DMS114 treated with DMSO at 0.1 percent for 48 hours (cell line): ENCODE data around the gene HARBI1.
A peak's percentile ranks its signal among the peaks of the same experiment; 100 is the strongest.
"Not testable (repeated sequence)": the region's sequence is repeated elsewhere in the genome, so short reads cannot be mapped to it uniquely, and the experiment has no call there.

Experiments used
- DNase-seq: peaks from one replicate; lab custom pipeline; 2025; ENCODE audit not compliant: unreplicated experiment; lab: John Stamatoyannopoulos, UW

Gene HARBI1

DNA sequence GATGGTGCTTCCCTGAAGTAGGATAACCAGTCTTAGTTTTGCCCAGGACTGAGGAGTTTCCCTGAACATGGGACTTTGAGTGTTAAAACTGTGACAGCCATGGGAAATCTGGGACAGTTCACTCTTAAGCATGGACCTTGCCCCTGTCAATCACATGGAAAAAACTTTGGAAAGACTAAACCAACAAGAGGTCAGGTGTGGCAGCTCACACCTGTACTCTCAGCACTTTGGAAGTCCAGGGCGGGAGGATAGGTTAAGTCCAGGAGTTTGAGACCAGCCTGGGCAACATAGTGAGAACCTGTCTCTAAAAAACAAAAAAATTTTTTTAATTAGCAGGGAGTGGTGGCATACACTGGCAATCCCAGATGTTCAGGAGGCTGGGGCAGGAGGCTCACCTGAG lies 19.9 kb downstream of the HARBI1 start:
- DNase-seq, result no peak

DNA sequence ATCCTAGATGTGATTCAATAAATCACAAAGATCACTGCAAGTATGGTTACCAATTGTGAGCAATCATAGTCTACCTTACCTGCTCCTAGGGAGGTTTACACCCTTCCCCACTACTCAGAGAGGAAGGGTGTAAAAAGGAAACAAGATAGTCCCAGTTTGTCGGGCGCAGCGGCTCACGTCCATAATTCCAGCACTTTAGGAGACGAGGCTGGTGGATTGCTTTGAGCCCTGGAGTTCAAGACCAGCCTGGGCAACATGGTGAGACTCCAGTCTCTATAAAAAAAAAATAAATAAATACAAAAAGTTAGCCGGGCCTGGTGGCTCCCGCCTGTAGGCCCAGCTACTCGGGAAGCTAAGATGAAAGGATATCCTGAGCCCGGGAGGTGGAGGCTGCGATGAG lies 22.2 kb downstream of the HARBI1 start:
- no peak for DNase-seq

DNA sequence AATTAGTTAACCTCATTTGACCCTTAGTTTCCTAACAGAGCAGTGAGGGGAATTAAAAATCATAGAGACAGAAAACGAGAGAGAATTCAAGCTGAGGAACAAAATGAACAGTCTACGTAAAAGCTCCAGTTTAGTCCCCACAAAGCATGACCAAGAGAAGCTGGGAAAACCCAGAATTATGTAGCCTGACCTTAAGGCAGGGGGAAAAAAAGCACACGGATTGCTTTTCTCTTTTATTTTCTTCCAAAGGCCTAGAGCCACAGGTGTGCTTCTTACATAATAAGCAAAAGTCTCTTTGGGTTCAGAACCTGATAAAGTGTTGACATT lies 22.7 kb downstream of the HARBI1 start:
- no peak for DNase-seq

DNA sequence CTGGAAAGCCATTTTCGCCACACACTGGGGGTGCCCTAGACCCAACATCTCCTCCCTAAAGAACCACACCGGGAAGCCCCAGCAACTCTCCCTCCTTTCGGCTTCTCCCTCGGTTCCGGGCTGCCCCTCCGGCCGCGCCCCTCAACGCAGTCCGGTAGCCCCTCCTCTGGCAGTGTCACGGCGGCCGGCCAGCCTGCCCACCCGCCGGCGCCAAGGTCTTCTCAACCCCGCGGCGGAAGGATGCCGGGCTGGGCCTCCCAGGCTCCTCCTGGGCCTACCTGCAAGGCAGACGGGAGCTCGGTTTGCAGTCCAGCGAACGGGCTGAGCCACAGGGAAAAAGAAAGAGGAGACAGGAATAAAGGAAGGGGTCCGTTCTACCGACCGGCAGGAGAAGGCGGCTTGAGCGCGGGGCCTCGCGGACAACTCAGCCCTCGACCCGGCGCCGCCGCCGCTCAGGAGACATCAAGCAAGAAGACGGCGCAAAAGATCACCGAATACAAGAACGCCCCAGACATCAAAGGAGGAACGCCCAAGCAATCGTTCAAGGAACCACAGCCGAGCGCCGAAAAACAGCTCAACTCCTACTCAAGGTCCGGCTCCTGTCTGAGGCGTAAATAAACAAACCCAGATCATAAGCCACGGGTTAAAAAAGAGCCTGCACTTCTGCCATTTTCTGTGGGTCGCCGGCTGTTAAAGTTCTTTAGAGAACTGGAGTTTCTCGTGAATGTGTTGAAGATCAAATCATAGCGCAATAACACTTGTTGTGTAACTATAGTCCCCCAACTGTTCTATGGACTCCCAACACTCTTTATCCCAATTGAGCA lies 23.3 kb downstream of the HARBI1 start, which contains the start of gene AMBRA1:
Gene AMBRA1, minus strand, starts transcription at position 474 of the 824 bp plus-strand sequence. CDS start 45,643 bp downstream, outside the sequence.
- peak; percentile 91 for DNase-seq

DNA sequence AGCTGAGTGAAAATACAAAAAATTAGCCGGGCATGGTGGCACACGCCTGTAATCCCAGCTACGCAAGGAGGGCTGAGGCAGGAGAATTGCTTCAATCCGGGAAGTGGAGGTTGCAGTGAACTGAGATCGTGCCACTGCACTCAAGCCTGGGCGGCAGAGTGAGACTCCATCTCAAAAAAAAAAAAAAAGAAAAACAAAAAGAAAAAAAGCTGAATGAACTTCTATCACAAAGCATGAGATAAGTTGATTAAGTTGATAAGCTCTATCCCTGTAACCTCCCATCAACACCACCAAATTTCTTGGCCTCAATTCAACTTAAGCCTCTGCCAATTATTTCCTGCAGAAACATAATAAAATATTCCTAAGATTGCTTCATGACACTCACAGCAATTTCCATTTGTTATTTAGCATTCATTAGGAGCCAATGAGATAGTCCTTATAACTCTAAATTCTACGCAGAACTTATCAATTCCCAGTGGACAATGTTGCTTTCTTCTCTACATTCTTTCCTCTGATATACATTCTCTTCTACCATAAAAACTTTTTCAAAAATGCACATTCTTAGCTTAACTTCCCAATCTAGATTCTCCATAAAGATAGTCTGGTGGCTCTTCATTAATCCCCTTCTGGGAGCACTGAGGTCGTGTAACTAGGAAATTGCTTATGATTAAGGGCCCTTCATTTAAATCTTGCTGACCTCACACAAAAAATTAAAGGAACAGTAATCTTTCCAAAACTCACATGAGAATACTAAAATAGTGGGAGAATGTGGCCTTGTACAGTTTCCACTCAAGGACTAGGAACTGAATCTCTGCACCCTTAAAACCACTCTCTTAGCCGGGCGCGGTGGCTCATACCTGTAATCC lies 26.1 kb downstream of the HARBI1 start:
- no peak for DNase-seq

DNA sequence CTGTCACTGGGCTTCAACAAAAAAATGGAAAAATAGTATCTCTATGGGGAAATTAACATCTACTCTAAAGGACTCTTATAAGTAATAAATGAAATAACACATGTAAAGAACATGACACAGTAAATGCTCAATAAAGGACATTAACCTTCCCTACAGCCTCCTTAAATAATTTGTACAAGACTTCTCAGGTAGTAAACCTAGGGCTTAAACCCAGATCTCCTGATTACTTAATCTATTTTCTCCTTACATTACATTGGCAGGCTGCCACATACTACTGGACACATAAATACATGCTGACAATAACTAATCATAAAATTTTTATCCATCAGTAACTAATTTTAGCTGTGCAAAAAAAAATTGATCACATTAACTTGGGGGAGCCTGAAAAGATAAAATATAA lies 28.1 kb downstream of the HARBI1 start:
- no peak for DNase-seq

DNA sequence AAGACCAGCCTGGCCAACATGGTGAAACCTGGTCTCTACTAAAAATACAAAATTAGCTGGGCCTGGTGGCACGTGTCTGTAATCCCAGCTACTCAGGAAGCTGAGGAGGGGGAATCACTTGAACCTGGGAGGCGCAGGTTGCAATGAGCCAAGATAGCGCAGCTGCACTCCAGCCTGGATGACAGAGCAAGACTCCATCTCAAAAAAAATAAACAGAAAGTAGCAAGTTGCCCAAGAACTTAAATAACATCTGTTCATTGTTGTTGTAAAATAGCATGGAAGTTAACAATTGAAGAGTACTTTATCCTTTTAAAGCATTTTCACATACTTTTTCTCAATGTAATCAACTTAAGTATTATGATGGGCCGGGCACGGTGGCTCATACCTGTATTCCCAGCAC lies 28.9 kb downstream of the HARBI1 start:
- no peak for DNase-seq

DNA sequence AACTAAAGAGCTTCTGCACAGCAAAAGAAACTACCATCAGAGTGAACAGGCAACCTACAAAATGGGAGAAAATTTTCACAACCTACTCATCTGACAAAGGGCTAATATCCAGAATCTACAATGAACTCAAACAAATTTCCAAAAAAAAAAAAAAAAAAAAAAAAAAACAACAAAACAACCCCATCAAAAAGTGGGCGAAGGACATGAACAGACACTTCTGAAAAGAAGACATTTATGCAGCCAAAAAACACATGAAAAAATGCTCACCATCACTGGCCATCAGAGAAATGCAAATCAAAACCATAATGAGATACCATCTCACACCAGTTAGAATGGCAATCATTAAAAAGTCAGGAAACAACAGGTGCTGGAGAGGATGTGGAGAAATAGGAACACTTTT lies 33.5 kb downstream of the HARBI1 start:
- DNase-seq, result not testable (repeated sequence)

DNA sequence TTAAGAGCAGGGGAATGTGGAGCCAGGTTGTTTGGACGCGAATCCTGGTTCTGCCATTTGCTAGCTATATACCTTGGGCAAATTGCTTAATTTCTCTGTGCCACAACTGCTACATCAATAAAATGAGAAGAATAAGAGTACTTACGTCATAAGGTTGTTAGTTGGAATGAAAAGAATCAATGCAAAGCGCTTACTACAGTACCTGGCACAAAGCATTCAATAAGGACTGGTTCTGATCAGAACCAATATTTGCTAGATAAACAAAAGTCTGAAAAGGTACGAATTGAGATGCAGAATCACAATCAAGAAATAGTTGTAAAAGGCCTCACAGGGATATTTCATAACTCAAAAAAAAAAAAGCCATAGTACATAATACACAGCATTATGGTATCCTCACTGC lies 34.4 kb downstream of the HARBI1 start:
- no peak for DNase-seq

DNA sequence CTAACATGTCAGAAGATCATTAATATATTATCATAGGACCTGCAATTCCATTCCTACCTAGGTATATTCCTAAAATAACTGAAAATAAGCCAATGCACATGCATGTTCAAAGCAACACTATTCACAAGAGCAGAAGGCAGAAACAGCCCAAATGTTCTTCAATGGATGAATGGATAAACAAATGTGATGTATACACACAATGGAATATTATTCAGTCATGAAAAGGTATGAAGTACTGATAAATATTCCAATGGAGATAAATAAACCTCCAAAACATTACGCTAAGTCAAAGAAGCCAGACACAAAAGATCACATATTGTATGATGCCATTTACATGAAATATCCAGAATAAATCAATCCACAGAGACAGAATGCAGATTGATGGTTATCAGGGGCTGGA lies 40.0 kb downstream of the HARBI1 start:
- no peak for DNase-seq

DNA sequence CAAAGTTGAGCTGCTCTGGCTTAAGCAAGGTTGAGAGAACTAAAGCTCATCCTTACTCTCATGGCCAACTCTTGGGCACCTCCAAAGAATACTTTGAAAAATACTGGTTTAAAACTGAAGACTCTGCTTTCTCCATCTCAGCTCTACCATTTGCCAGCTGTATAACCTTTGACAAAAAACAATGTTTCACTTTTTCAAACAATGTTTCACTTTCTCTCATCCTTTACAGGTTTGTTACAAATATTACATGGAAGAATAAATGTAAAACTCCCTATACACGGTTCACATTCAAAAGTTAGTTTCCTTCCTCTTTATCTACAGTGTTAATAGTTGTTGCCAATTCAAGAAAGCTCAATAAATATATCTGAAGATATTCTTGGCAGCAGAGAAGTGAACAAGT lies 42.4 kb downstream of the HARBI1 start:
- DNase-seq, result no peak

DNA sequence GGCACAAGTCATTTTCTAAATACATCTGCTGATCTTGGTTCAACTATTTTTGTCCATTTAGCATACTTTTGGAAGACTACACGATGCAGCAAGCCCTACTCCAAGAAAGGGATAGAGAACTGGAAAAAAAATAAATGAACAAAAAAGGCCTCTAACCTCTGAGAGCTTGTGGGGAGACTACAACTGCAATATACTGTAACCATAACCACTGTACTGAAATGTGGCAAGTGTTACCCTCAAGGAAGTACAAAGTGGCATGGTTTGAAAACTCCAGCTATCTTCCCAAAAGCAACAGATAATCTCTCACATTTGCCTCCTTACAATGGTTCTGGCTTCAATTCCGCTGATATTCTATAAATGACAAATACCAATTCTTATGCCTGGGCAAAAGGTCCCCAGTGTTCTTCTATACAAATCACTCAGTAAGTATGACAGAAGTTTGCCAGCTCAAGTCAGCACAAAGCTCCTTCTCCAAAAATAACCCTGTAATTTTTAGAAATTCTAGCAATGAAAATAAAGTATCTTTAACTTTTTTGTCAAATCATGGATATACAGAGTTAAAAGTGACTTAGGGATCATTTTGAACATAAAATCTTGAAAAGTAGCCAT lies 46.1 kb downstream of the HARBI1 start:
- no peak for DNase-seq

DNA sequence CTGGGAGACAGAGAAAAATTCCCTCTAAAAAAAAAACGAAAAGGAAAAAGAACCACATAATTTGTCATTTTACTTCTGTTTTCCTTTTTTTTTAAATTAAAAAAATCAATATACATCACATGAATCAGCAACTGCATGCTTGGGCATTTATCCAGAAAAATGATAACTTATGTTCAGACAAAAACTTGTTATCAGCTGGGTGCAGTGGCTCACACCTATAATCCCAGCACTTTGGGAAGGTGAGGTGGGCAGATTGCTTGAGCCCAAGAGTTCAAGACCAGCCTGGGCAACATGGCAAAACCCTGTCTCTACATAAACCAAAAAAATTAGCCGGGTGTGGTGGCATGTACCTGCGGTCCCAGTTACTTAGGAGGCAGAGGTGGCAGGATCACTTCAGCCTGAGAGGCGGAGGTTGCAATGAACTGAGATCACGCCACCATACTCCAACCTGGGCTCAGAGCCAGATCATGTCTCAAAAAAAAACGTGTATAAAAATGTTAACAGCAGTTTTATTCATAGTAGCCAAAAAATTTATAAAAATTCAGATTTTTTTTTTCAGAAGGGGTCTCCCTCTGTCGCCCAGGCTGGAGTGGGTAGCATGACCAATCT lies 51.7 kb downstream of the HARBI1 start:
- DNase-seq, result no peak

DNA sequence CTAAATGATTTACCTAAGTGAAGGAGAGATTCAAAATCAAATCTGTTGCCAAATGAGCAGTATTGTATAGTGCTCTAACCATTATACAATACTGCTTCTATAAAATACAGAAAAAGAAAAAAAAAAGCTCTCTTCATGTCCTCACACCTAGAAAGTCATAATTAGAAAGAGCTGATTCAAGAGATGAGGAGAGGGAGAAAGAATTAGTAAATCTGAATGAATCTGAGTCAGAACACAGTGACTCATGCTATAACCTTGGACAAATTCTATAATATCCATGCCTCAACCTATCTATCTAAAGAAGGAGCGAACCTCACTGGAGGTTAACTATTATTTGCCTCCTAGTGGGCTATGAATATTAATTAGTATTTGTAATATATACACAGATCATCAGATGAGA lies 52.6 kb downstream of the HARBI1 start:
- DNase-seq, result no peak

DNA sequence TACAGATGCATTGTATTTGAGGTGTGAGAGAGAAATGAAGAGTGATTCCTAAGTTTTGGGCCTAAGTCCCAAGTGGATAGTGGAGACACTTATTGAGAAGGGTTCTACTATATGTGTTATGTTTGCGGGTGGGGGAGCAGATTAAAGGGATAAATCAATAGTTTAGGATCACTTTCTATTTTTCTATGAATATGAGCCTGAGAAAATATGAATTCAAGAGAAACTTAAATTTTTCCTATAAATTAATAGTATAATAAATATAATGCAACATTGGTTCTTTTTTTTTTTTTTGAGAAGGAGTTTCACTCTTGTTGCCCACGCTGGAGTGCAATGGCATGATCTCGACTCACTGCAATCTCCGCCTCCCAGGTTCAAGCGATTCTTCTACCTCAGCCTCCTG lies 54.5 kb downstream of the HARBI1 start:
- DNase-seq, result no peak

DNA sequence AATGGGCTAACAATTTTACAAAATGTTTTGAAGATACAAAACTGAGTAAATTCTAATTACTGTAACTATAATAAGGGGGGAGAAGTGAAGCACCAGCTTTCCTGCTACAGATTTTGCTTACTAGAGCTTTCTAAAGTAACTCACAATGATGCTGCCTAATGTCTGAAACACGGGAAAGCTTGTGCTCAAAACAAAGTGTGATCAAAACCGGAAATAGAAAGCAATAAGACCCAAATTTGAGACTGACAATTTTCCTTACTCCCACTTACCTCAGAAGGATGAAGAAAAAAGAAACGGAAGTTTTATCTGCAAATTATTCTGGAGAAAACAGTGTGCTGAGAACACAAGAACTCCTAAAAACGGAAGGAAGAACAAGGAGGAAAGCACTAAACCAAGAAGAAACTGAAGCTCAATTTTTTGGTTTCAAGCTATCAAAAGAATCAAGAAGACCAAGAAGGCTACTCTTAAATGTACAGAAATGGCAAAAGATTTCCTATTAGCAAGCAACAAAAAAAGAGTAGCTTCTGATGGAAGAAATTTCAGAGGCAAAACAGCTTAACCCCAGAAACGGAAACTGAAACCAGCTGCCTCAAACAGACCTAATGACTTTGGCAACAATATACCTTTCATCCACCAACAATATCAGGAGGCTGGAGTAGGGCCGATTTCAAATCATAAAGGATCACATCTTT lies 56.6 kb downstream of the HARBI1 start:
- no peak for DNase-seq

DNA sequence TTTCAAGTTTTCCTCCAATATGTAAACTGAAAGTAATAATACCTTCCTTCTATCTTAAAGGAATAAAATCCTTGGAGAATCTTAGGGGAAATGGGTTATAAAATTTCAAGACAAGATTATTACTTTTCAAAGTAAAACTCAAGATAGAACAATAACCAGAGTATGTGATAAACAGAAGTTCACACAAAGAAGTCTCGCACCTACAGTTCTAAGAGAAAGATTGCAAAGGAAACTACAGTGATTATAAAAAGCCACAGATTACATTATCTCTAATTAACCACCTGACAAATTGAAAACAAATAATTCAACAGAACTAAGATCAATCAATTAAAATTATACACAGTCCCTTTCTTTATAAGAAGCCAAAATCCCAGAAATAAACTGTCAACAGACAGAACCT lies 57.2 kb downstream of the HARBI1 start:
- no peak for DNase-seq

DNA sequence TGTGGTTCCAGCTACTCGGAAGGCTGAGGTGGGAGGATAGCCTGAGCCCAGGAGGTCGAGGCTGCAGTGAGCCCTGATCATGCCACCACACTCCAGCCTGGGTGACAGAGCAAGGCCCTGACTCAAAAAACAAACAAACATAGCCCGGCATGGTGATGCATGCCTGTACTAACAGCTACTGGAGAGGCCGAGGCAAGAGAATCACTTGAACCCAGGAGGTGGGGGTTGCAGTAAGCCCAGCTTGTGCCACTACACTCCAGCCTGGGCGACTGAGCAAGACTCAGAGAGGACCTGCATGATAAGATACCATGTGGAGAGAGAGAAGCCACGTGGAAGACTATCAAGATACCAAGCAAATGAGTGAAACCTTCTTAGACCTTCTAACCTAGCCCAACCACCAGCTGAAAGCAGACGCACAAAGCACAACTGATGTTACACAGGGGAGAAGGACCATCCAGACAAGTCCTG lies 59.3 kb downstream of the HARBI1 start:
- no peak for DNase-seq

DNA sequence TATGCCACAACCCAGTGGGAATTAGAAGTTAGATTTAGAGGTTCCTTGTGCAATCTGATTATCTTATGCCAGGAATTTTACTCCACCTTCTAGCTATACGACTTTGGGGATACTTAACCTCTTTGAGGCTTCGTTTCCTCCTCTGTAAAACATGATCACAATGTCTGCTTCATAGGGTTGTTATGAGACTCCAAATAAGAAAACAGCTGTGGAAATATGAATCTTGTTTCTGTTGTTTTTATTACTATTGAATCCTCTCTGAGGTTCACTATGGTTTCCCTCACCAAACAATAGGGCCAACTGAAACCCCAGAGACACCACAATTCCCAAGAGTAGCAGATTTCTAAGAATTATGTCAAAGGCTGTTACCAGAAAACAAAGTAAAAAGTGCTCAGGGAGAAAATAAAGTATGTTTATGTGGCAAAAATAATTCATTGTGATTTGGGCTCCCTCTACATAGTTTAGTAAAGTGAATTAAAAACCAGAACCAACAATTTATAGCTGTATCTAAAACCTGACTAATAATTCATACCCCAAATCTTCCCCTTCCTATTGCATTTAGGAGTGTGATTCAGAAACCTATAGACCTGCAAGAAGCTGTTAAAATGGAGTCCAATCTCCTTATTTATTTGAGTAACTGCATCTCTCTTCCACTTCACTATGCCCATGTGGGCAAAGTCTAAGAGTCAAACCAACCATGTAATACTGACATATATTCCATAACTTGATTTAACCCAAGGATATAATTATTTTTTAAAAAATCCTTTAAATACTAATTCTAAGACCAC lies 61.6 kb downstream of the HARBI1 start:
- DNase-seq, result no peak
